GM21737 (cell line): ENCODE results near the gene SLC5A2.
"Not testable (repeated sequence)": the region's sequence is repeated elsewhere in the genome, so short reads cannot be mapped to it uniquely, and the experiment has no call there.

Experiments used
- ATAC-seq: cut with Tn5 transposase; IDR thresholded peaks from one replicate; pipeline ENCODE4 v1.9.1; 2021; ENCODE audit warnings: mild to moderate bottlenecking, moderate library complexity; ENCODE audit not compliant: unreplicated experiment

SLC5A2 gene

DNA sequence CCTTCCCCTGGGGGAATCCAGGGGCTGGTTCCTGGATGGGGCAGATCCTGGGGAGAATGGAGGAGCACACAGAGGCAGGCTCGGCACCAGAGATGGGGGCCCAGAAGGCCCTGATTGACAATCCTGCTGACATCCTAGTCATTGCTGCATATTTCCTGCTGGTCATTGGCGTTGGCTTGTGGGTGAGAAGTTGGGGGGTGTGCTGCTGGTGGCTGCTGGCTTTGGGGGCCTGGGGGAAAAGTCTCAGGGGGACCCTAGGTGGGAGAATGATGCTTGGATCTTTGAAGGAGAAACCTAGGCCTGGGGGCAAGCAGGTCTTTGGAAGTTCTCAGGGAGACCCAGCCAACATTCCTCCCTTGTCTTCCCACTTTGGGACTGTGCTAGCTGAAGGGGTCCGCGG lies at the start of gene SLC5A2:
Gene SLC5A2, plus strand, starts transcription at position 43 of the 400 bp plus-strand sequence. Its CDS starts 14 bp downstream, at position 57.
- ATAC-seq = no peak

- ATAC-seq = no peak
These were observed 47.3 kb upstream of the SLC5A2 start for GRCh38 chr16:31435341-31436220.

GRCh38 chr16:31436221-31437045 lies 46.5 kb upstream of the SLC5A2 start:
- no peak for ATAC-seq

- ATAC-seq = no peak
These were observed 44.5 kb upstream of the SLC5A2 start for GRCh38 chr16:31438414-31438813.

DNA sequence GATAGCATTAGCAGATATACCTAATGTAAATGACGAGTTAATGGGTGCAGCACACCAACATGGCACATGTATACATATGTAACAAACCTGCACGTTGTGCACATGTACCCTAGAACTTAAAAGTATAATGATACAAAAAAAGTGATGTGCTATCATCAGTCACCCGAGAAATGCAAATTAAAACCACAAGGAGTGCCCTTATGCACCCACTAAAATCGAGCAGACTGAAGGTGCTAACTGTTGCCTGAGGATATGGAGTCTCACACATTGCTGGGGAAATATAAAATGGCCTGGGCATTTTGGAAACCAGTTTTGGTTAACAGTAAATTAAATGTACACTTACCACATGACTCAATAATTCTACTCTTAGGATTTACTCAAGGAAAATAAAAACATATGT lies 43.9 kb upstream of the SLC5A2 start:
- not testable (repeated sequence) for ATAC-seq

DNA sequence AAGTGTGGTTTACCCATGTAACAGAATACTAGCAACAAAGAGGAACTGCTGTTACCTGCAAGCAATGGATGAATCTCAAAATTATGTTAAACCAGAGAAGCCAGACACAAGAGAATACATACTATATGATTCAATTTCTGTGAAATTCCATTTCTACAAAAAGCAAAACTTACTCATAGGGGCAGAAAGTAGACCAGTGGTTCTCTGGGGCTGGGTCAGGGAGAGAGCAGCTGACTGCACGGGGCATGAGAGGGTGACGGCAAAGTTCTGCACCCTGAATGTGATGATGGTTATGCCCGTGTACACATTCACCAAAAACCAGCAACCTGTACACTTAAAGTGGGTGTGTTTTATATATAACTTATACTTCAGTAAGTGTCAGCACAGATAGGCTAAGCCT lies 43.4 kb upstream of the SLC5A2 start:
- no peak for ATAC-seq

DNA sequence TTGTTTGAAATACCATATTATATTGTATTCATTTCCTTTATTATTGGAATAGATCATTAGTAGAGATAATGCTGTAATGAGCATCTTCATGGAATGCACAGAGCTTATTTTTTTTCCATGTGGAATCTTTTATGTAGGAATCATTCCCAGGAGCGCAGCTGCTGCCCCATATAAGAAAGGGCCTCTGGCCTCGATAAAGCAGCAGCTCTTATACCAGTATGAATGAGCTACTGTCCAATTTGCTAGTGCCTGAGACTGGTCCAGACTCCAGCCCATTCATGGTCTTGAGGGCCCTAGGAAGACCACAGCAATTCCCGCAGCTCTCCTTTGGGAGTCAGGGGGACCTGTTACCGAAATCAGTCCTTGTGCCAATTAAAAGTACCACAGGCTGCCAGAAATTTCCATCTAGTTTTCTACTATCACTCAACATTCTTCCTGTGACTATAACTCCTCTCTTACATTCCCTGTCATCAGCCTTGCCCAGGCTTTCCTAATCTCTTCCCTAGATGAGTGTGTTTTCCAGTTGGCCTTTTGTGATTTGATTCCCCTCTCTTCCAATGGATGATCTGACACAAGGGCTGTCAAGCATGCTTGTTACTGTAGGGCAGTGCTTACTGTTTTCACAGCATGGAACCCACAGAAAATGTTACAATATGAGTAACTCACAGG lies 42.3 kb upstream of the SLC5A2 start:
- ATAC-seq = no peak

DNA sequence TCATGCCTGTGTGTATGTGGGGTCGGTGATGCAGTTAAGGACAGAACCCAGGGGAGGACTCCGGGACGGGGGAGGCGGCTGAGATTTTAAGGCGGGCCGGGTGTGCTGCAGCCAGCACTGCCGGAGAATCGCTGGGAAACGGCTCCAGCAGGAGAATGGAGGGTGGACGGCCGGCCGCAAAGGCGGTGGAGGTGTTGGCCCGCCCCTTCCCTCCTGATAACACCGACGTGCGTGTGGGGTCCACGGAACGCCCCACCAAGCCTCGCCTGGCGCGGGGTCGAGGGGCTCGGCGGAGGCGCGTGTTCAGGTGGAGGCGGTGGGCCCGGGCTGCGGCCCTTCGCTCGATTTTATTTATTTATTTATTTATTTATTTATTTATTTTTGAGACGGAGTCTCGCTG lies 41.0 kb upstream of the SLC5A2 start:
- no peak for ATAC-seq

- ATAC-seq = not testable (repeated sequence)
These were observed 37.0 kb upstream of the SLC5A2 start for GRCh38 chr16:31445931-31446330.

DNA sequence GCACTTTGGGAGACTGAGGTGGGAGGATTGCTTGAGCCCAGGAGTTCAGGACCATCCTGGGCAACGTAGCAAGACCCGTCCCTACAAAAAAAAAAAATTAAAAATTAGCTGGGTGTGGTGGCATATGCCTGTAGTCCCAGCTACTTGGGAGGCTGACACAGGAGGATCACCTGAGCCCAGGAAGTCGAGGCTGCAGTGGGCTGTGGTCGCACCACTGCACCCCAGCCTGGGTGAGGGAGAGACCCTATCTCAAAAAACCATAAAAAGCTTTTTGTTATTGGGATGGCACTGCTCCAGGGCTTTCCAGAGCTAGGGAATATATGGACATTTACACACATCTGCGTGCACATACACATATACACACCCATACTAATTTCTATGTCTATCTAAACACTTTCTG lies 31.7 kb upstream of the SLC5A2 start:
- no peak for ATAC-seq

DNA sequence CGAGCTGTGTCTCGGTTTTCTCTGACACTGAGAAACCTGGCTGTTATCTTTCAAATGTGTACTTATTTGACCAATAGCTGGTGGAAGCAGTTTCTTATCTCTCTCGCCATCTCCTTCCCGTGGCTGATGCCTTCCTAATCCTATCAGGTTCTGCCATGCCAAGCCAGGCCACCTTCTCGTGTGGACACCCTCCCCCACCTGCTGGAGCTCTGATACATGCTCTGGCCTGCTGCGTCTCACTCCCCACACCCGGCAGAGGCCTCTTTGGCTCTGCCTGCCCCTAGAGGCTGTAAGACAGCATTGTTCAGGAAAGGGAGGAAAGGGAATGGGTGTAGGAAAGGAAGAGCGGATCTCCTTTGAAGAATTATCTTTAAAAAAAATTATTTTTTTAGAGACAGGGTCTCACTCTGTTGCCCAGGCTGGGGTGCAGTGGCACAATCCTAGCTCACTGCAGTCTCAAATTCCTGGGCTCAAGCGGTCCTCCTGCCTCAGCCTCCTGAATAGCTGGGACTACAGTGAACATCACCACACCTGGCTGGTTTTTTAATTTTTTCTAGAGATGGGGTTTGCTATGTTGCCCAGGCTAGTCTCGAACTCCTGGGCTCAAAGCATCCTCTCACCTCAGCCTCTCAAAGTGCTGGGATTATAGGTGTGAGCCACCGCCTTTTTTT lies 31.1 kb upstream of the SLC5A2 start:
- no peak for ATAC-seq

DNA sequence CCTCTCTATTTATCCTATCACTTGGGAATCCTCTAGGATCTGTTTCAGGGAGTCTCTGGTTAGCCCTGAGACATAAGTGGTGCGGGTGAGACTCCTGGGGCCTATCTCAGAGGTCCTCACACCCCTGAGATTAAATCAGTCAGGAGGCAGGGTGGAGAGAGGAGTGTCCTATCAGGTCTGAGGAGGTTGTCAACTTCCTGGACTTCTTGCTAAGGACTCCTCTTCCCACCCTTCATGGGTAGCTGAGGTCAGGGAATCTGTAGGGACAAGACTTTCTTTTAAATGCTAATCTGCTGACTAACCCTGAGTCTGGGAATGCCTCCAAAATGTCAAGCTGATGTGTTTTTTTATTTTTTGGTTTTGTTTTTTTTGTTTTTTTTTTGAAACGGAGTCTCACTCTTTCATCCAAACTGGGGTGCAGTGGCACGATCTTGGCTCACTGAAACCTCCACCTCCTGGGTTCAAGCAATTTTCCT lies 30.3 kb upstream of the SLC5A2 start:
- no peak for ATAC-seq

DNA sequence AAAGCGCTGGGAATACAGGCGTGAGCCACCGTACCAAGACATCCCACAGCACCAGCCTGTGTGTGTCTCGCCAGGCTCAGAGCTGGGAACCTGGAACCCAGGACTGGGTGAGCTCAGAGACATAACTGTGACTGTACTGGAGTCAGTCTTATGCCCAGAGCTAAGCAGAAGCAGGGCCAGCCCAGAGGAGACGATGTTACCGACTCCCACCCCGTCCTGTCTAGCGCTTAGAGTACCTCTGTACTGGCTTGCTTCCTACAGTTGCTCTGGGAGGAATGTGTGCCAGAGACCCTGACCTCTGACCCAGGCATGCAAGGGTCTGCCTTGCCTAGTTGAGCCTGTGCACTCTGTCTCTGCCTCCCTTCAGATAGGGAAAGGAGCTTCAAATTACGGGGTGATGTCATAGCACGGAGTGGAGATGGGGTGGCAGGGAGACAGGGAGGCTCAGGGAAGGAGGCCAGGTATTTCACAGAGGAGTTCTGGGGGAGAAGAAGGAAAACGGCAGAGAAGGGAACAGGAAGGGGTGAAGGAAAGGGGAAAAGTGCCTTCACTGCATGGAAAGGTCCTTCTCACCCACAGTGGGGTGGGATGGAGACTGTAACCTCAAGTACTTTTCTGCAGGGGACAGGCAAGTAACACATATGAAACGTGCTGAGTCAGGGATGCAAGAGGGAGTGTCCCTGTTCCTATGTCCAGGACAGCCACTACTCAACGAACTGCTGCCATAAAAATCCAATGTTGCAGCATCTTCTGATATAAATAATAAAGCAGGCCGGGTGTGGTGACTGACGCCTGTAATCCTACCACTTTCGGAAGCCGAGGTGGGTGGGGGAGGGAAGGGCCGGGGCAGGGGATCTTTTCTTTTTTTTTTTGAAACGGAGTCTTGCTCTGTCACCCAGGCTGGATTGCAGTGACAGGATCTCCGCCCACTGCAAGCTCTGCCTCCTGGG lies 29.4 kb upstream of the SLC5A2 start:
- no peak for ATAC-seq

GRCh38 chr16:31455601-31456314 lies 27.2 kb upstream of the SLC5A2 start:
- ATAC-seq = no peak

GRCh38 chr16:31456988-31457360 lies 25.9 kb upstream of the SLC5A2 start:
- ATAC-seq = no peak

DNA sequence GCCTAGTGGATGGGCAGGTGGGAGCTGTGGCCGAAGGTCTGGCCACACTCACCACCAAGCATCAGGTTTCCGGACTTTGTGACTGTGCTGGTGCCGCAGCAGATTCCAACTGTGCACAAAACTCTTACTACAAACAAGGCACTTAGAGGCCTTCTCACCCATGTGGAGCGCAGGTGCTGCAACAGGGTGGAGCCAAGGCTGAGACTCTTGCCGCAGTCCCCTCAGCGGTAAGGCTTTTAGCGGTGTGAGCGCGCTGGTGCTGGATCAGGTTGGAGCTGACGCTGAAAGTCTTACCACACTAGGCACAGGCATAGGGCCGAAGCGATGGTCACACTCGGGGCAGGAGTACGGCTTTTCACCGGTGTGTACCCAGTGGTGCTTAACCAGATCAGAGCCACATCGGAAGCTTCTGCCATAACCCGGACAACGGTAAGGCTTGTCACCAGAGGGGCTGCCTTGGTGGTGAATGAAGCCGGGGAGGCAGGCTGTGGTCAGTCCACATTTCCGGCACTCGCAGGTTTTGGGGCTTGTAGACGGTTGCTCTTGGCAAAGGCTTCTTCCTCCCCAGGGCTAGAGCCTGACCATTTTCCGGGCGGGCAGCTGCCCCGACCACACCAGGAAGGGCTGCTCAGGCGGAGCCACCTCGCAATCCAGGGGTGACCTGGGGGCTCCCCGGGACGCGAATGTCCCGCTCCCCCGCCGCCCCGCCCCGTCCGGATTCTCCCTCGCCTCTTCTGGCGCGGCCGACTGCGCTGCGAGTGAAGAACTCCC lies 24.7 kb upstream of the SLC5A2 start:
- ATAC-seq = no peak

DNA sequence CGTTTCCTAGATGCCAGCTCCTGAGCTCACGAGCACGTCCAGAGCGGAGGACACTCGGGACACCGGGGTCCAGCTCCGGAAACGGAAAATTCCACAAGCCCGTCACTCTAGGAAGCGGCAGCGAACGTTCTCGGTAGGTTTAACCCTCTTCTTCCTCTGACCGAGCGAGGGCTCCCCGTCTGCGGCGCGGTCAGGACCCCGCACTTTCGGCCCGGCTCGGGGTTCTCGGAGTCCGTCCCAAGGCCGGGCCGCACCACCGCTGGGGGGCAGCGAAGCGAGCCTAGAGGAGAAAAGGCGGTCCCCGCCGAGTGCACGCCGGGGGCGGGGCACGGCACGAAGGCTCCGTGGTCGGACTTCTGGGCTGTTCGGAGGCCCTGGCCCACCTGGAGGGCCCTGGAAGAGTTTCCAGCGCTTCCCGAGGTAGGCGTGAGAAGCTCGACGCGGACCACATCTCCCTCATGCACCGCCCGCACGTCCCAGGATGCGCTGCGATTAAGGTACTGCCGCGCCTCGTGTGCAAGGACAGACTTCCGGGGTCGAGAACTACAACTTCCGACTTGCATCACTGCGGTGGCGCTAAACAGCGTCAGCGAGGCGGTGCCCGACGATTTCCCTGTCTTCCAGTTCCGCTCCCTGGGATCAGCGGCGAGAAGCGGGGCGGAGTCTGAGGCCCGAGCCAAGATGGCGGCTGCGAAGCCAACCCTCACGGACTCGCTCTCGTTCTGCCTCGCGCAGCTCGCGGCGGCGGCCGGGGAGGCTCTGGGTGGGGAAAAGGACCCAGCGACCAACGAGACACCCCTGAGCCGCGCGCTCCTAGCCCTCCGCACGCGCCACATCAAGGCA lies 23.9 kb upstream of the SLC5A2 start, which contains the start of gene ARMC5:
Gene ARMC5, plus strand, starts transcription at position 658 of the 843 bp plus-strand sequence. Its CDS starts 24 bp downstream, at position 682.
- ATAC-seq = peak; percentile 73
